HFFc6 (cell line): ENCODE data around the gene SNX15. TPM values are rescaled to one million over a fixed set of nuclear protein-coding genes. Genes with fewer than 3 reads are reported as not detected.

ENCODE experiments used
- DNase-seq: peaks from one replicate; pipeline ENCODE4 v3.0.0-alpha.2; 2018
- H3K27ac Mint-ChIP-seq: 2 replicates; pipeline ENCODE4 v1.8.0; 2020; ENCODE audit warnings: mild to moderate bottlenecking, mixed read lengths
- H3K27me3 Mint-ChIP-seq: 2 replicates; pipeline ENCODE4 v1.8.0; 2021; ENCODE audit warnings: mild to moderate bottlenecking, moderate library complexity, mixed read lengths; ENCODE audit not compliant: insufficient read depth
- H3K36me3 Mint-ChIP-seq: 2 replicates; pipeline ENCODE4 v1.8.0; 2021; ENCODE audit warnings: low read depth, mixed read lengths
- H3K4me1 Mint-ChIP-seq: 2 replicates; pipeline ENCODE4 v1.8.0; 2020; ENCODE audit warnings: low read depth, mixed read lengths
- H3K4me3 Mint-ChIP-seq: 2 replicates; pipeline ENCODE4 v1.8.0; 2020; ENCODE audit warnings: mild to moderate bottlenecking, moderate library complexity, mixed read lengths
- H3K9me3 Mint-ChIP-seq: 2 replicates; pipeline ENCODE4 v1.8.0; 2020; ENCODE audit warnings: mild to moderate bottlenecking, mixed read lengths
- total RNA-seq, 6 experiments: library from RNA; stranded (reverse); fragmentation: NEBNext Ultra II Directional; extraction: Animal tissue kit (Norgen Biotek cat#: 25700); gene quantifications; 2 replicates in 1 of 6; 3 replicates in 5 of 6; pipeline ENCODE4 v1.2.3, GENCODE V29; 2021
- TF ChIP-seq, protein P1 (sequence below): fragments of 200-600 bp; sonication (generic); IDR thresholded peaks from 2 replicates; pipeline ENCODE4 v1.5.0; 2021; ENCODE audit warnings: antibody characterized with exemption, mild to moderate bottlenecking

The SNX15 gene
- total RNA-seq, 6 experiments from 2014 or later = 18.7 to 26.6 (median 25.0) TPM

DNA sequence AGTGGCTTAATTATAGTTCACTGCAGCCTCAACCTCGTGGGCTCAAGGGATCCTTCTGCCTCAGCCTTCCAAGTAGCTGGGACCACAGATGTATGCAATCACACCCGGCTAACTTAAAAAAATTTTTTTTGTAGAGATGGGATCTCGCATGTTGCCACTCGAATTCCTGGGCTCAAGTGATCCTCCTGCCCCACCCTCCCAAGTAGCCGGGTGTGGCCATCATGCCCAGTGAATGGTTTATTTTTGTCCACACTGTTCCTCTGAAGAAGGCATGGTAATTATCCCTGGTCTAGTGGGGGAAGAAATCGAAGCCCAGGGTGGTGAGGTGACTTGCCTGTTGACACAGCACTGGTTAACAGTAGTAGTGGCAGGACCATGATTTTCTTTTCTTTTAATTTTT lies 15.7 kb downstream of the SNX15 start:
- Mint-ChIP-seq H3K27ac (no peak overlapping the region), H3K4me1 (peaks cover 27% of the 10 kb centered on the region), H3K27me3 (no peaks in the 10 kb centered on the region; the same call in 1 of the 2 replicates), H3K36me3 (peaks cover 7% of the 10 kb centered on the region), H3K9me3 (no peaks in the 10 kb centered on the region), H3K4me3 (peak overlapping the region; percentile 92)
- TF ChIP-seq, protein P1, sequence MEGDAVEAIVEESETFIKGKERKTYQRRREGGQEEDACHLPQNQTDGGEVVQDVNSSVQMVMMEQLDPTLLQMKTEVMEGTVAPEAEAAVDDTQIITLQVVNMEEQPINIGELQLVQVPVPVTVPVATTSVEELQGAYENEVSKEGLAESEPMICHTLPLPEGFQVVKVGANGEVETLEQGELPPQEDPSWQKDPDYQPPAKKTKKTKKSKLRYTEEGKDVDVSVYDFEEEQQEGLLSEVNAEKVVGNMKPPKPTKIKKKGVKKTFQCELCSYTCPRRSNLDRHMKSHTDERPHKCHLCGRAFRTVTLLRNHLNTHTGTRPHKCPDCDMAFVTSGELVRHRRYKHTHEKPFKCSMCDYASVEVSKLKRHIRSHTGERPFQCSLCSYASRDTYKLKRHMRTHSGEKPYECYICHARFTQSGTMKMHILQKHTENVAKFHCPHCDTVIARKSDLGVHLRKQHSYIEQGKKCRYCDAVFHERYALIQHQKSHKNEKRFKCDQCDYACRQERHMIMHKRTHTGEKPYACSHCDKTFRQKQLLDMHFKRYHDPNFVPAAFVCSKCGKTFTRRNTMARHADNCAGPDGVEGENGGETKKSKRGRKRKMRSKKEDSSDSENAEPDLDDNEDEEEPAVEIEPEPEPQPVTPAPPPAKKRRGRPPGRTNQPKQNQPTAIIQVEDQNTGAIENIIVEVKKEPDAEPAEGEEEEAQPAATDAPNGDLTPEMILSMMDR = no peak
- no peak for DNase-seq

DNA sequence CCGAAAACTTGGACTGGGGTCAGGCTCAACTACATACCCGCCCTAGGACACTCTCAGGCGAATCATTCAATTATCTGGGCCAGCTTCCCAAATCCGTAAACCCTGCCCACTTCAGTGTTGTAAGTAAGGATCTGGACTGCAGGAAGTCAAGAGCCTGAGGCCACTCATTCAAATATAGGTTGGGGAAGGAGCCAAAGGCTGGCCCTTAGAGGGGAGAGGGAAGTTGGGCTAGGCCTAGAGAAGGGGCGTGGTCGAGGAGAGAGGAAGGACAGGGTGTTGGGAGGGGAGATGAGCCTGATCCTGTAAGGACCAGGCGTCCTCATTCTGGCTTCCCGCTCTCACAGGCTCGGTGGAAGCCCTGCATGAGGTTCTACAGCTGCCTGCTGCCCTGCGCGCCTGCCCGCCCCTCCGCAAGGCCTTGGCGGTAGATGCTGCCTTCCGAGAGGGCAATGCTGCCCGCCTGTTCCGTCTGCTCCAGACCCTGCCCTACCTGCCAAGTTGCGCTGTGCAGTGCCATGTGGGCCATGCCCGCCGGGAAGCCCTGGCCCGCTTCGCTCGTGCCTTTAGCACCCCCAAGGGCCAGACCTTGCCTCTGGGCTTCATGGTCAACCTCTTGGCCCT lies 16.8 kb downstream of the SNX15 start:
- DNase-seq = peak; percentile 55
- H3K4me3 Mint-ChIP-seq = peak overlapping the region; percentile 23; the same call in 1 of the 2 replicates
- TF ChIP-seq, protein P1 = no peak
- no peaks in the 10 kb centered on the region; the same call in 1 of the 2 replicates for H3K27me3 Mint-ChIP-seq
- no peaks in the 10 kb centered on the region for H3K9me3 Mint-ChIP-seq
- H3K36me3 Mint-ChIP-seq = peaks cover 7% of the 10 kb centered on the region
- peaks cover 27% of the 10 kb centered on the region for H3K4me1 Mint-ChIP-seq
- H3K27ac Mint-ChIP-seq = peak overlapping the region; percentile 64

DNA sequence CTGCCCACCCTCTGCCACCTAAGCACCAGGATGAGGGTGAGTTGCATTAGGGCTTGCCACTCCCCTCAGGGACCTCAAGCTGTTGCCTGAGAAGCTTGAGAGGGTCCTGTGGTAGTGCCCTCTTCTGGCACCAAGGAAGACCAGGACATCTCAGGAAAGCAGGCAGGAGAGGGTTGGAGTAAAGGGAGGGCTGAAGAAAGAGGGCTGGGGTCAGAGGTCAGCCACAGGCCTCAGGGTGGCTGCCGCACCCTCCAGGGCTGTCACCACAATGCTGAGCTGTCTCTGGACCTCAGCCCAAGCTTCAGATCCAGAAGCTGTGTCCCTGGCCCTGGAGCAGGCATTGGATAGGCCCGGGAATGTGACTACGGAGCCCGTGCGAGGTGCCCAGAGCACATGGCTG lies 17.8 kb downstream of the SNX15 start:
- Mint-ChIP-seq H3K9me3 (no peaks in the 10 kb centered on the region), H3K4me3 (no peak overlapping the region), H3K27ac (no peak overlapping the region), H3K4me1 (peaks cover 27% of the 10 kb centered on the region), H3K27me3 (no peaks in the 10 kb centered on the region; the same call in 1 of the 2 replicates), H3K36me3 (peaks cover 7% of the 10 kb centered on the region)
- no peak for DNase-seq
- TF ChIP-seq, protein P1 = no peak

DNA sequence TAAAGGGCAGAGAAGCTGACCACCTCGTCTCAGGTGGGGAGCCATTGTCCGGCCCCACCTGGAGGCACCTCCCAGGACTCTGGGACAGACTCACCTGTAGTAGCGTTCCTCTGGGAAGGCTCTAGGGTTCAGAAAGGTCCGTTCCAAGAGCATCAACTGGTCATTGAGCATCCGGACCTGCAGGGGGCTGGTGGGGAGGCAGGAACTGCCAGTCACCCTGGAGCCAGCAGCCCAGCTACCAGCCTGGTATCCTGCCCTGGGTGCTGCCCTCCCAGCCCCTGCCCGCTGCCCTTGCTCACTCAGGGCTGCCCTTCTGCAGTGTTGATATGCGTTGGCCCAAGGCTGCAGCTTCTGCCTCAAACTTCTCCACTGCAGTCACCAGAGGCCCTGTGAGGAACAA lies 18.5 kb downstream of the SNX15 start:
- Mint-ChIP-seq H3K4me3 (no peak overlapping the region), H3K27me3 (no peaks in the 10 kb centered on the region; the same call in 1 of the 2 replicates), H3K4me1 (peaks cover 27% of the 10 kb centered on the region), H3K9me3 (no peaks in the 10 kb centered on the region), H3K27ac (no peak overlapping the region), H3K36me3 (peaks cover 7% of the 10 kb centered on the region)
- no peak for DNase-seq
- TF ChIP-seq, protein P1 = no peak

DNA sequence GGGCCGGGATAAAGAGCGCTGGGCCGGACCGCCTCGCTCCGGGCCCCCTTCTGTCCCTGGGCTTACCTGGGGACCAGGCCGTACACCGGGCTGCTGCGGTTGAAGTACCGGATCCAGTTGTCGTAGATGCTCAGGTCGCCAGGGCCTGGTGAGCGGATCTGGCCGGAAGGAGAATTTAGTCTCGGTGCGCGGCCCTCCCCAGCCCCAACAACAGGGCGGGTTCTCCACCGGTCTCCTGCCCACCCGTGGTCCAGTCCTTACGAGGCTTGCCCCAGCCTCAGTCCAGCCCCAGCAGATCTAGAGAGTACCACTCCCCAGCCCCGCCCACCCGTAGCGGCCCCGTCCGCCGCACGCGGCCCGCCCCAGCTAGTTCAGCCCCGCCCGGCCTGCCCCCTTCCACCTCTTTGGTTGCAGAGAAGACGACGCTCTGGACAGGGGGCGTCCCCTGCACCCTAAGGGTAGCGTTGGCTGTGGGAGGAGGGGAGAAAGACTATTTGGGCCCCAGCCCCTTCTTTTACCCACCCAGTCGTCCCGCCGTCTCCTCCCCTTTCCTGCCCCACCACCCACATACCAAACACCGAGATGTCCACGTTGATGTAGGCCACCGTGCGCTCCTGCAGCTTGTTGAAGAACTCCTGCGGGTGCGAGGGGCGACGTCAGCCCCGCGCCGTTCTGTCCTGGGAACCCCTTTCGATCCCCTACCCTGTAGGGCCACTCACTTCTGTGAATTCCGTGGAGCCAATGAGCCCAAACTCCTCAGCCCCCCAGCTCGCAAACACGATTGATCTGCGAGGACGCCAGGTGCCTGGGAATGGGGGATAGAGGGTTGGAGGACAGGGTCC lies 20.6 kb downstream of the SNX15 start:
- Mint-ChIP-seq H3K4me1 (peaks cover 19% of the 10 kb centered on the region), H3K36me3 (peaks cover 7% of the 10 kb centered on the region), H3K27me3 (peaks cover 1% of the 10 kb centered on the region), H3K4me3 (no peak overlapping the region), H3K27ac (no peak overlapping the region), H3K9me3 (no peaks in the 10 kb centered on the region)
- TF ChIP-seq, protein P1 = no peak
- no peak for DNase-seq
